Gastrocnemius medialis (tissue), 4 donors: Measurements from ENCODE around the gene KAZN.

Source experiments
- CTCF ChIP-seq, 5 experiments: fragments of 450-650 bp in 3 of 5; fragments of 200-600 bp in 2 of 5; sonication (generic) in 2 of 5; IDR thresholded peaks in 4 of 5; conservative IDR thresholded peaks in 1 of 5; 1 replicate in 4 of 5; 2 replicates in 1 of 5; pipeline ENCODE4 v1.5.1; 2016 to 2019; ENCODE audit warnings: antibody characterized with exemption in 5 of 5, mild to moderate bottlenecking in 3 of 5, moderate library complexity in 3 of 5
- POLR2A ChIP-seq, 2 donors: fragments of 450-650 bp; IDR thresholded peaks; one replicate each; pipeline ENCODE4 v1.6.1; 2017; ENCODE audit warnings: antibody characterized with exemption in 2 of 2, mild to moderate bottlenecking in 2 of 2, moderate library complexity in 2 of 2

GRCh38 chr1:14934867-14935266, 336.4 kb downstream of the KAZN start:
- TF ChIP-seq CTCF (IDR thresholded peaks at IDR 0.05 in 4 of 5, conservative IDR thresholded peaks at IDR 0.05 in 1 of 5) (no peak), POLR2A (IDR thresholded peaks at IDR 0.05) (no peak)
